Measurements from ENCODE around the gene ATP2C2.

Gene ATP2C2

GRCh38 chr16:84486551-84487235 lies 118.4 kb downstream of the ATP2C2 start:
- in situ Hi-C loops (cut with MboI; ENCODE audit: low sequenced_read_pairs), result no loop called here

DNA sequence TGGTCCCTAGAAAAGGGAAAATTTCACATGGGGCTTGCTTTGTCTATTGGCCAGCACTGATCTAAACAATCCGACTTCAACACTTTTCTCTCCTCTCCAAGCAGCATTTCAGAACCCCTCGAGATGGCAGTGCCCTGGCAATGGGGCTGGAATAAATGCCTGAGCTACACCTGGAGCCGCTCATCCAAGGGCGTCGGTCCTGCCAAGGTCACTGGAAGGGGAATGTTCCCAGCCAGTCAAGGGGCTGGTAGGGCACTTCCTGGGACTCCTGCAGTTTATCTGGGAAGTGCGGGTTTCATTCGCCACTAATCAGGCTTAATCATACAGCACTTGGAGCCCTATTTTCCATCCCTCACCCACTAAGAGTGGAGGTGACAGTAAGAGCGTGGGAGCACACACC lies 119.0 kb downstream of the ATP2C2 start:
- in situ Hi-C loops (cut with MboI; ENCODE audit: low sequenced_read_pairs), result no loop called here

GRCh38 chr16:84489131-84489530 lies 120.8 kb downstream of the ATP2C2 start:
- in situ Hi-C loops (cut with MboI; ENCODE audit: low sequenced_read_pairs), result no loop called here

GRCh38 chr16:84495506-84495905 lies 127.2 kb downstream of the ATP2C2 start:
- in situ Hi-C loops (cut with MboI; ENCODE audit: low sequenced_read_pairs), result no loop called here

DNA sequence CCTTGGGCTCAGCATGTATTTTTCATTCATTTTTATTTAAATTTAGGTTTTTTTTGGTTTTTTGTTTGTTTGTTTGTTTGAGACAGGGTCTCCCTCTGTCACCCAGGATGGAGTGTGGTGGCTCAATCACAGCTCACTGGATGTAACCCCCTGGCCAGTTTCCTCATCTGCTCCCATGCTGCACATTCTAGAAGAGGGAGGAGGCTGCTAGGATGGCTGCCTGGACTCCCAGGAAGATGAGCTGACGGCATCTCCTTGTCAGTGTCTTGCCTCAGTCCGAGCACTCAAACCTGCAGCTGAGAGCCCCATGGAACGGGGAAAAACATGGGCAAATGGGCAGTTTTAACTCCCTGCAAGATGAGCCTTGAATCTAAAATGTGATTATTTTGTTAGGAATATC lies 128.7 kb downstream of the ATP2C2 start:
- in situ Hi-C loops (cut with MboI; ENCODE audit: low sequenced_read_pairs), result no loop called here

GRCh38 chr16:84497418-84498222 lies 129.3 kb downstream of the ATP2C2 start:
- in situ Hi-C loops (cut with MboI; ENCODE audit: low sequenced_read_pairs), result no loop called here

DNA sequence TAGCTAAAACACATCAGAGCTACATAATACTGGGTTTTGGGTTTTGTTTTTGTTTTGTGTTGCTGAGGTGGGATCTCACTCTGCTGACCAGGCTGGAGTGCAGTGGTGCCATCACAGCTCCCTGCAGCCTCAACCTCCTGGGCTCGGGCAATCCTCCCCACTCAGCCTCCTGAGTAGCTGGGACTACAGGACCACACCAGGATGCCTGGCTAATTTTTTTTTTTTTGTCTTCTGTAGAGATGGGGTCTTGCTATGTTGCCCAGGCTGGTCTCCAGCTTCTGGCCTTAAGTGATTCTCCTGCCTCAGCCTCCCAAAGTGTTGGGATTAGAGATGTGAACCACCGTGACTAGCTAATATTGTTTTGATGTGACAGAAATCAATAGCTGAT lies 129.9 kb downstream of the ATP2C2 start:
- in situ Hi-C loops (cut with MboI; ENCODE audit: low sequenced_read_pairs), result no loop called here

DNA sequence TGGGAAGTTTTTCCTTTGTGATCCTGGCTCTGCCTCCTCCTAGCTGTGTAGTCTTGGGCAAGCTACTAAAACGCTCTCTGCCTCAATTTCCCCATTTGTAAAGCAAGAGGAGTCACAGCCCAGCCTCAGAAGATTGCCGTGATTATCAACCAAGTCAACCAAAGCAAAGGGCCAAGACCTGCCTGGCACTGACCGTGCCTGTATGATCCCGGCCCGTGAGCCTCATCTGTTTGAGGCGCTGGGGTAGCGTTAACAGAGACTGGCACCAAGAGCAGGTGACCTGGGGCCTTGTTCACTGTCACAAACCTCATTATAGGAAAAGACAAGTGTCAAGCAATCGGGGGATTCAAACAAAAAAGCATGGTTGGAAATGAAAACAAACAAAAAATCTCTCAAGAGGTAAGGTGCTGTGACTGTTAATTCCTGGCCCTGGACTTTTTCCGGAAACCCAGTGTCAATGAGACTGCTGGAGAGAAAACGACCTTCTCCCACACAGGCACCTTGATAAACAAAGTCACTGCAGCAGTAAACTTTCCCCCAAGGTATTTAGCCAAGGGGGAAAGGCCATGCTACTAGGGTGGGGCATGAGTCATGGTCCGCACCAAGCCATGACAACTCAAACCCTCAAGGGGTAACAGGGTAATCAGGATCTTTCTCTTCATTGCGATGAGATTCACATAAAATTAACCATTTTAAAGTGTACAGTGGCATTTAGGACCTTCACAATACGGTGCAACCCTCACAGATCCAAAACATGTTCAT lies 130.7 kb downstream of the ATP2C2 start:
- in situ Hi-C loops (cut with MboI; ENCODE audit: low sequenced_read_pairs), result no loop called here

- in situ Hi-C loops (cut with MboI; ENCODE audit: low sequenced_read_pairs), result no loop called here
Observed at GRCh38 chr16:84499638-84500037, 131.3 kb downstream of the ATP2C2 start.

- in situ Hi-C loops (cut with MboI; ENCODE audit: low sequenced_read_pairs), result no loop called here
Observed at GRCh38 chr16:84500531-84500930, 132.2 kb downstream of the ATP2C2 start.

DNA sequence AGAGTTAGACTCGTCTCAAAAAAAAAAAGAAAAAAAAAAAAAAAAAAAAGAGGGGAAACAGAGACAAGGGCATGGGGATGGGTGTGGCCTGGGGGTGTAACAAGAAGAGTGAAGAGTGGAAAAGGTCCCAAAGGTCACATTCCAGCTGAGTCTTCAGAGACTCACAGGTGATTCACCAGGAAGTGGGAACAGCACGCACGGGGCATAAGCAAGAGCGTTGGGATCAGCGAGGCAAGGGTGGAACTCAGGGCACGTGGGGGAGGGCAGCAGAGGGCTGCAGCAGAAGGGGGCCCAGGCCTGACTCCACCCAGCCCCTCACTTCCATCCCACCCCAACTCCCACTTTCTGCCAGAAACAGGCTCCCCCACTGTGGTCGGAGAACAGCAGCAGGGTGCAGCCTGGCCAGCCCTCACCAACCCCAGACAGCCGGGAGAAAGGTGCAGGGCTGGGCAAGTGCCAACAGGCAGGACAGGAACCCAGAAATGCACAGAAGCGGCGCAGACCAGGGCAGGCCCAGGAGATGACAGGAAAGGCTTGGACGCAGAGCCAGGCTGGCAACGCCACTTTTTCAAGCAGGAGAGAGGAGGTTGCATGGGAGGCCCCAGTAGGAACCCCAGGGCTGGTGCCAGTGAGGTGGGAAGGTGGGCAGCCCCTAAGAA lies 132.9 kb downstream of the ATP2C2 start:
- in situ Hi-C loops (cut with MboI; ENCODE audit: low sequenced_read_pairs), result no loop called here

- in situ Hi-C loops (cut with MboI; ENCODE audit: low sequenced_read_pairs), result no loop called here
Observed at GRCh38 chr16:84502075-84502474, 133.7 kb downstream of the ATP2C2 start.

- in situ Hi-C loops (cut with MboI; ENCODE audit: low sequenced_read_pairs), result no loop called here
Observed at GRCh38 chr16:84502581-84502980, 134.2 kb downstream of the ATP2C2 start.

DNA sequence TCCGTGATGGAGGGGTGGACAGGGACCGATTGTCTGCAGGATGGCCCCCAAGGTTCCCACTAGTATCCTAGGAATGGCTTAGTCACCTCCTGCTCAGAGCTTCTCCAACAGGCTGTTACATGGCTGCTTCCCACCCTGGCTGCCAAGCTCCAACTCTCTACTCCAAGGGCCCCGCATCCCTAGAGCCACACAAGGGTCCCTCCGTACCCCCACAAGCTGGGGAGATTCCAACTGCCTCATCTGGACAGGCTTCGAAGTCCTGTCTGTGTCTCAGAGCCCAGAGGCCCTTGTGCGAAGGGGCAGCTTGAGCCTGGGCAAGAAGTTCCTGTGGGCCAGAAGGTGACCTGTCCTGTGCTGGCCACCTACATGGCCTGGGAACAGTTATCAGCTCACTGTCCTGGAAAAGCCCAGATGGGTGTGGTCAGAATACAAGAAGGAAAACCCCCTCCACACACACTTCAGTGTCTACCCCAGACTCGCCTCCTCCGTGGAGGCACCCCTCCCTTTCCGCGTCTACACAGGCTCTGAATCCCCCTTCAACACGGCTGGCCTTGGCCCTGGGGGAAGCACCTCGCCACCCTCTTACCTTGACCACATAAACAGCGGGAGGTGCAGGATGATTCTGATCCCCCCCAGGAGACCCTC lies 135.5 kb downstream of the ATP2C2 start:
- in situ Hi-C loops (cut with MboI; ENCODE audit: low sequenced_read_pairs), result no loop called here

DNA sequence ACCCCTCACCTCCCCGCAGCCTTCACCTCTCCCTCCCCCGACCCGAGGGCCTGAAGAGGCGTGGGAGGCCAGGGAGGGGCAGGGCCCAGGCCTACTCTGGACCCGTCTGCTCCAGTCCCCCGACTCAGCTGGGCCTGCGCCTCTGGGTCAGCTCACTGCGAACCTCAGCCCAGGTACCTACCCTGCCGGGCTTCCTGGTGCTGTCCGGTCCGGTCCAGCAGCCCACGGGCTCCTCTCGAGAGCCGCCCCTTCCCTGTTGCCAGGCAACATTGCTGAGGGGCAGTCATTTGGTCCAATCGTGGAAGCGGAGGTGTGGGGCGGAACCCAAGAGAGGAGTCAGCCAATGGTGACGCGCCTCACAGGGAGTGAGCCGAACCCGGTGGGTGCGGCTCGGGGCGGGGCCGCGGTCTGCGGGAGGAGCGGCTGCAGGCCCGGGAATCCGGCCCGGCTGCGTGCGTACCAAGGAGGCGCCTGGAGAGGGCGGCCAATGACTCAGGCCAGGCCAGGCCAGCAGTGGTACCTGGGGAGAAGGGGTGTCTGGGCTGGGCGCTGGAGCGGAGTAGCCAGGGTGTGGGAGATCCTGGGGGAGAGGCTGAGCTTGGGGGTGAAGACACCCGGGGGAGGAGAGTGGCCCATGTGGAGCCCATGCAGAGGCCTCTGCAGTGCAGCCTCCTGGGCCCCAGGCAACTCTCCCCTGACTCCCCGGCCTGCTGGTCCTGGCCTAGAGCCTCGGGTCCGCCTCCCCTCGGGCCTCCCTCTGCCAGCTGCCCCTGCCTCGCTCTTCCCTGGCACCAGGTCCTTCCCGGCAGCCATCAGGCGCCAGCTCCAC lies 136.3 kb downstream of the ATP2C2 start, which contains the start of gene MEAK7:
Gene MEAK7, minus strand, starts transcription at position 240 of the 829 bp plus-strand sequence. CDS start 6,573 bp downstream, outside the sequence.
- in situ Hi-C loops (cut with MboI; ENCODE audit: low sequenced_read_pairs), result no loop called here

- in situ Hi-C loops (cut with MboI; ENCODE audit: low sequenced_read_pairs), result no loop called here
Observed at GRCh38 chr16:84505249-84506187, 137.2 kb downstream of the ATP2C2 start.

DNA sequence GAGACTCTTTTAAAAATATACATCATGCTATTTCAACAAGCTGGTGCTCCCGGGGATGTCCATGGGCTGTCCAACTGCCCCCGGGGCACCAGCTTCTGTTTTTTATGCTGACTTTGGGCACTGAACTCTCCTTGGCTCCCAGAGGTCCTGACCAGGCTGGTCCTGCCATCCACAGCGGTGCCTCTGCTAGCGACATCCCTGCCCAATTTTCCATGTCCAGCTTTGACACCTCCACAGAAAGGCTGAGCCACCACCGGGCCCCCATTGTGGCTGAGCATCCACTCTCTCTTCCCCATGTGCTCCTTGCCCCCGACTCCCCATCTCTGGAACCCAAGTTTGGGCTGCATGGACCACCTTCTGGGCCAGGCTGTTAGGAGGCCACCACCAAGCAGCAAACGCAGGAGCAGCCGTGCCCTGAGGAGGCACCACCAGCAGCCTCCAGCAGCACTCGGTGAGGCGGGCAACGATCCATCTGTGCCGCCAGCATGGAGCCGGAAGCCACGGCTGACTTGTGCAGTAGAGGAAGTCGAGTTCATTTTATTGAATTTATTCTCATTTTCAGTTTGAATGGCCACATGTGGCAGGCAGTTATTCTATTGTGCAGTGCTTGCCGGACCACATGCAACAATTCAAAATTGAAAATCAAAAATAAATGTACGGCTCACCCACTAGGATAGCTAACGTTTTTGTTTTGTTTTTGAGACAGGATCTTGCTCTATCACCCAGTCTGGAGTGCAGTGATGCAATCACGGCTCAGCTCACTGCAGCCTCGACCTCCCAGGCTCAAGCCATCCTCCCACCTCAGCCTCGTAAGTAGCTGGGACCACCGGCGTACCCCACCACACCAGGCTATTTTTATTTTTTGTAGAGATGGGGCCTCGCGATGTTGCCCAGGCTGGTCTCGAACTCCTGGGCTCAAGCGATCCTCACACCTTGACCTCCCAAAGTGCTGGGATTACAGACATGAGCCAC lies 139.0 kb downstream of the ATP2C2 start:
- in situ Hi-C loops (cut with MboI; ENCODE audit: low sequenced_read_pairs), result no loop called here
